ENCODE measurements around the gene KHDC4.

DNA sequence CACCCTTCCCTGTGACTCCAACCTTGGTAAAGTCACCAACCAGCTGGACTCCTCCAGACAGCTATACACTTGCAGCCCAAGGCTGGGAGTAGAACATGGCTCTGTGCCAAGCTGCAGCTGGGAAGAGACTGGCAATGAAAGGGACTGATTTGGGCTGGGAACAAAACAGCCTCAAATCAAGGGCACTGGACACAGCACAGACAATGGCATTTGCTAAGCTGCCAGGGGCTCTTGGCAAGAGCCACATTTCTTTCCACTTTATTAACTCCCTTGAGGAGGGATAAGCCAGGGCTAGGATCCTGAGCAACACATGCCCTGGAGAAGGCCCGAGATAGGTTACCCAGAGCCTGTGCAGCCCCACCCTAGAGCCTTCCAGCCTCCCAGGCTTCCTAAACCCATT is 62.8 kb downstream of the KHDC4 start:
- TF ChIP-seq, protein P1, sequence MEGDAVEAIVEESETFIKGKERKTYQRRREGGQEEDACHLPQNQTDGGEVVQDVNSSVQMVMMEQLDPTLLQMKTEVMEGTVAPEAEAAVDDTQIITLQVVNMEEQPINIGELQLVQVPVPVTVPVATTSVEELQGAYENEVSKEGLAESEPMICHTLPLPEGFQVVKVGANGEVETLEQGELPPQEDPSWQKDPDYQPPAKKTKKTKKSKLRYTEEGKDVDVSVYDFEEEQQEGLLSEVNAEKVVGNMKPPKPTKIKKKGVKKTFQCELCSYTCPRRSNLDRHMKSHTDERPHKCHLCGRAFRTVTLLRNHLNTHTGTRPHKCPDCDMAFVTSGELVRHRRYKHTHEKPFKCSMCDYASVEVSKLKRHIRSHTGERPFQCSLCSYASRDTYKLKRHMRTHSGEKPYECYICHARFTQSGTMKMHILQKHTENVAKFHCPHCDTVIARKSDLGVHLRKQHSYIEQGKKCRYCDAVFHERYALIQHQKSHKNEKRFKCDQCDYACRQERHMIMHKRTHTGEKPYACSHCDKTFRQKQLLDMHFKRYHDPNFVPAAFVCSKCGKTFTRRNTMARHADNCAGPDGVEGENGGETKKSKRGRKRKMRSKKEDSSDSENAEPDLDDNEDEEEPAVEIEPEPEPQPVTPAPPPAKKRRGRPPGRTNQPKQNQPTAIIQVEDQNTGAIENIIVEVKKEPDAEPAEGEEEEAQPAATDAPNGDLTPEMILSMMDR (IDR thresholded peaks at IDR 0.05; ENCODE audit: low read depth, low read length, missing input control) = no peak
- no peak for TF ChIP-seq FOXA1 (IDR thresholded peaks at IDR 0.05)
- TF ChIP-seq REST (IDR thresholded peaks at IDR 0.05) = no peak
- no peak for TF ChIP-seq SP1 (IDR thresholded peaks at IDR 0.05)
- TF ChIP-seq RAD21 (IDR thresholded peaks at IDR 0.05) = no peak
